ENCODE data around the gene QRSL1. TPM values are rescaled to one million over a fixed set of nuclear protein-coding genes. Genes with fewer than 3 reads are reported as not detected.

QRSL1 gene
- total RNA-seq, 1 donor from 2014 or later, result 10.7 TPM

GRCh38 chr6:106702046-106702445 is 72.7 kb downstream of the QRSL1 start:
- ATAC-seq, result peak in 1 of 2 donors; percentile 43
- DNase-seq, result no peak
- Histone ChIP-seq H3K27ac (no peak overlapping the region), H3K36me3 (no peaks in the 10 kb centered on the region), H3K27me3 (ENCODE audit: low read depth) (peaks cover 3% of the 10 kb centered on the region), H3K9me3 (no peaks in the 10 kb centered on the region), H3K4me3 (no peak overlapping the region), H3K4me1 (no peaks in the 10 kb centered on the region)
- intact Hi-C loops (cut with DNase I), result no loop called here
- no peak for TF ChIP-seq CTCF (IDR thresholded peaks at IDR 0.05)

GRCh38 chr6:106702451-106703110 is 73.2 kb downstream of the QRSL1 start:
- DNase-seq, result peak; percentile 50
- H3K9me3 ChIP-seq, result no peaks in the 10 kb centered on the region
- H3K4me1 ChIP-seq, result no peaks in the 10 kb centered on the region
- peaks cover 3% of the 10 kb centered on the region for H3K27me3 ChIP-seq (ENCODE audit: low read depth)
- ATAC-seq, result peak; percentile 70 to 89
- H3K36me3 ChIP-seq, result no peaks in the 10 kb centered on the region
- H3K27ac ChIP-seq, result no peak overlapping the region
- no peak overlapping the region for H3K4me3 ChIP-seq
- TF ChIP-seq CTCF (IDR thresholded peaks at IDR 0.05), result no peak
- intact Hi-C loops (cut with DNase I), result no loop called here

GRCh38 chr6:106704327-106704726 is 74.9 kb downstream of the QRSL1 start:
- Histone ChIP-seq H3K27ac (no peak overlapping the region), H3K4me3 (no peak overlapping the region), H3K9me3 (no peaks in the 10 kb centered on the region), H3K36me3 (no peaks in the 10 kb centered on the region), H3K27me3 (ENCODE audit: low read depth) (peaks cover 3% of the 10 kb centered on the region), H3K4me1 (no peaks in the 10 kb centered on the region)
- ATAC-seq, result no peak
- no peak for DNase-seq
- intact Hi-C loops (cut with DNase I), result no loop called here
- TF ChIP-seq CTCF (IDR thresholded peaks at IDR 0.05), result no peak

- no peak overlapping the region for H3K27ac ChIP-seq
- TF ChIP-seq CTCF (IDR thresholded peaks at IDR 0.05), result no peak
- H3K36me3 ChIP-seq, result no peaks in the 10 kb centered on the region
- H3K27me3 ChIP-seq (ENCODE audit: low read depth), result peaks cover 3% of the 10 kb centered on the region
- ATAC-seq (no peak), DNase-seq (no peak)
- H3K4me1 ChIP-seq, result no peaks in the 10 kb centered on the region
- H3K9me3 ChIP-seq, result no peaks in the 10 kb centered on the region
- no peak overlapping the region for H3K4me3 ChIP-seq
- intact Hi-C loops (cut with DNase I), result no loop called here
These were observed 75.8 kb downstream of the QRSL1 start for GRCh38 chr6:106705156-106705555.

- no peak for DNase-seq
- no peaks in the 10 kb centered on the region for H3K4me1 ChIP-seq
- no peak overlapping the region for H3K4me3 ChIP-seq
- peaks cover 4% of the 10 kb centered on the region for H3K27me3 ChIP-seq (ENCODE audit: low read depth)
- intact Hi-C loops (cut with DNase I), result no loop called here
- no peaks in the 10 kb centered on the region for H3K36me3 ChIP-seq
- no peaks in the 10 kb centered on the region for H3K9me3 ChIP-seq
- TF ChIP-seq CTCF (IDR thresholded peaks at IDR 0.05), result no peak
- no peak for ATAC-seq
- H3K27ac ChIP-seq, result no peak overlapping the region
These were observed 81.2 kb downstream of the QRSL1 start for GRCh38 chr6:106710580-106710979.
